ENCODE results near the gene TNFAIP2.

The TNFAIP2 gene

DNA sequence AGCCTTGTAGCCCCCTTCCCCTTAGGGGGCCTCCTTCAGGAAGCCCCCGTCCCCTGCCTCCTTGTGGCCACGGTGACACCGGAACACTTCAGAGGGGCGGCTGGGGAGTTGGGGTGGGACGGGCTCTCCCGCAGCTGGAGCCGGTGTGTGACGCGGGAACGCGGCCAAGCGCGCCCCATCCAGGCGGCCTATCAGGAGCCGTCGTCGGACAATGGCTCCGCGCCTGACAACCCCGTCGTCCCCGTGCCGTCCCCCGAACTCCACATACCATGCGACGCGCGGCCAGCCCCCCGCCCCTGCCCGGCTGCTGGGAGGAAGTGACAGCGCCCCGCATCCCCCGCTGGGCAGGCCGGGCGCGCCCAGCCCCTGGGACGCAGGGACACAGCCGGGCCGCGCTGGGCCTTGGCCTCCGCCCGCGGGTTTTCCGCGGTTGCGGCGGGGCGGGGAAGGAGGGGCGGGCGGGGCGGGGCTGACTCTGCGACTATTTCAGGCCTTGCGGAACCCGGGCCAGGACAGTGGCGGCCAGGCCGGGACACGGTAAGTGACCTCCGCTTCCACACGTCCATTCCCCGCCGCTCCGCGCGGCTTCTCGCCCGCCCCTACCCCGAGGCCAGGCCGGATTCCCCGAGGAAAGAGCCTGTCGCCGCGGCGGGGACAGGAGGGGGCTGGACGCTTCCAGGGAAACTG, at the start of gene TNFAIP2:
TSS of gene TNFAIP2 (plus strand) at position 515 of the 687 bp plus-strand sequence. CDS start 2,997 bp downstream, outside the sequence.
- DNase-seq: no peak

- DNase-seq: no peak
Measured at GRCh38 chr14:103073876-103074728, 49.2 kb upstream of the TNFAIP2 start.

DNA sequence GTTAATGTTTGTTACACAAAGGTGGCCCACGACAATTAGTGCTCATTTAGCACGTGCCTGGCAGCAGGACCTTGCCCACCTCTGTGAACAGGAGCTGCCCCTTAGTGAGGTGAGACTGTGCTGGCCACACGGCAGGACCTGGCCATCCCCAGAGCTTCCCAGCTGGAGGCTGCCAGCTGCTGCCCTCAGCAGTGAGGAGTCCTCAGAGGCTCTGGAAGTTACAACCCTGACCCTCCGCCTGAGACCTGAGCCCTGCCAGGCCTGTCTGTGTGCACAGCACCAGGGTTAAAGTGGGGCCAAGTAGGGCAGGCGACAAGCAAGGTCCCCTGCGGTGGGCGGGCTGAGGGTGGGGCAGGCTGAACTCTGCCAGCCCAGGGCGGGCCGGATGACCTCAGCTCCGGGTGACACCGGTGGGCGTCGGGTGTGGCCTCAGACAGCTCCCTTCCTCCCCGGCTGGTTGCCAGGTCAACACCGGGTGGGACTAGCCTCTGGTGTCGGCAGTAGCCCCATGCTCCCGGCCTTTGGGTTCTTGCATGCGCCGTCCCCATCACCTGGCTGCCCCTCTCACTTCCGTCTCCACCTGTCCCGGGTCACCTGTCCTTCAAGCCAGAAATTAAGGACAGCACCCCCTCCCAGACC, 48.4 kb upstream of the TNFAIP2 start:
- DNase-seq: no peak

DNA sequence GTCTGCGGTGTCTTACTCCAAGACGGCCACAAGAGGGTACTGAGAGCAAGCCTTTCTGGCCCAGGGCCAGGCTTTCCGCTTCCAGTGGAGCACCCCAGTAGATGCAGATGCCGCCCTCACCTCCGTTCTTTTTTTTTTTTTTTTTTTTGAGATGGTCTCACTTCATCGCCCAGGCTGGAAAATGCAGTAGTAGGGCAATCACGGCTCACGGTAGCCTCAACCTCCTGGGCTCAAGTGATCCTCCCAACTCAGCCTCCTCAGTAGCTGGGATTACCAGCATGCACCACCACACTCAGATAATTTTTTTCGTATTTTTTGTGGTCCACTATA, 44.9 kb upstream of the TNFAIP2 start:
- peak; percentile 58 for DNase-seq

DNA sequence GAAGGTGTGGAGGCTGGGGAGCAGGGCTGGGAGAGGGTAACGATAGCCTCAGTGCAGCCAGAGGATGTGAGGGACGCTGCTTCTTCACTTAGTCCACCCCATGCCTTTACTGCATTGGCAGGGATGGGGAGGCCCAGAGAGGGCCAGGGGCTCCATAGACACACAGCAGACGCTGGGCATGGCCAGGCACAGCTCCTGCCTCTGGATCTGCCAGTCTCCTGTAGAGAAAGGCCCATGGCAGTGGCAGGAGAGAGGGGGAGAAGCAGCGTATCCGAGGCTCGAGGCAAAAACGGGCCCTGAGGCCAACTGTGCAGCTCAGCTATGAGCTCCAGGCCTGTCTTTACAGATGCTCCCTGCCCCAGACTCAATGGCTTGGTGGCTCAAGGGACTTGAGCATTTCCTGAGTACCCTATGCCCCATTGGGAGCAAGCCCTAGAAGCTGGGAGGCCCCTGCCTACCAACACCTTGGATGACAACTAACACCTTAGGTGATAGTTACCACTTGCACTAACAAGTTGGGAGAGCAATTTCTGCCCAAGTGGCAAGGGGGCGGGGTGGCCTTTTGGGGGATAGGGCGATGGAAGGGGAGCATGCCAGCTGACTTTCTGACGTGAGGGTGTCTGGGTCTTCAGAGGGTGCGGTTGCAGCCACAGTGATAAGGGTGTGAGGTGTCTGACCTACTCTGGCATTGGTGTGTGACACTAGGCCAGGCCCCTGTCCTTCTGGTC, 44.2 kb upstream of the TNFAIP2 start:
- DNase-seq: no peak

GRCh38 chr14:103081951-103082350, 41.3 kb upstream of the TNFAIP2 start:
- DNase-seq: no peak

GRCh38 chr14:103084021-103084919, 39.0 kb upstream of the TNFAIP2 start, which contains the start of gene LBHD2:
Gene LBHD2 (plus strand): TSS chr14:103084210. CDS start chr14:103086013, 1,803 bp downstream.
- no peak for DNase-seq

DNA sequence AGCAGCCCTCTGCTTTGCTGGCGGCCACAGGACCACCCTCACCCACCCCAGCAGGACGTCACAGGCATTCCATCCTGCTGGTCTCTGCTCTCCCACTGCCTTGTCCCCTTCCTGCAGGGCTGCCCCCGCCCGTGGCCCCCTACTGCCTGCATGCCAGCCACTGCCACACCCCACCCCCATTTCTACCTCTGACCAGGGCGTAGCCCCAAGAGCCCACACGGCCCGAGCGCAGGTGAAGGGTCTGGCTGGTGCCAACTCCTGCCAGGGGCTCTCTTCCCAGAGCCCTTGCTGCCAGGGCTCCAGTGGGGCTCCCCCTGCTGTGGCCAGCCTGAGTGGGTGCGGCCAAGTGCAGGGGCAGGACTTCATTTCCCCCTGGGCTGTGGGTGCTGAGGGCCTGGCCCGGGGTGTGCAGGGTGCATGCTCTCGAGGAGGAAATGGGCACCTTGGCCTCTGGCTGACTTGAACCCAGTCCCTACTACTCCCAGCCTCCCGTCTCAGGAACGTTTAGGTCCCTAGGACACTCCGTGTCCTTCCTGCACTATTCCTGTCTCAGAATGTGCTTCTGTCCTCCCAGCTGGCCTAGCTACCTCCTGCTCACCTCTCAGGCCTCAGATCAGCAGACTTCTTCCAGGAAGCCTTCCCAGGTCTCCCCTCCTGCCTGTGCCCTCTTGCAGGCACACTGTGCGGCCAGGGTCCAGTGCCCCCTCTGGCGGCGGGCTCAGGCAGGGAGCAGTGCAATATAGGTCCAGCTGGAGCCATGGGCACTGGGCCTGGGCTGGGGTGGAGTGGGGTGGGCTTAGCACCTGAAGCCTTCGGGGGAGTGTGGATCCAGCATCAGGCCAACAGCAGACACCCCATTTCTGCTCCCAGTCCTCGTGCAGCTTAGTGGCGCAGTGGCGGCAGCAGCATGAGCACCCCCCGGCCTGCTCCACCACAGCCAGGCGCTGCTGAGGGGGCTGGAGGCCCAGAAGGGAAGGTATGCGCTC, 37.9 kb upstream of the TNFAIP2 start:
- no peak for DNase-seq

GRCh38 chr14:103086771-103087342, 36.4 kb upstream of the TNFAIP2 start:
- DNase-seq: no peak

DNA sequence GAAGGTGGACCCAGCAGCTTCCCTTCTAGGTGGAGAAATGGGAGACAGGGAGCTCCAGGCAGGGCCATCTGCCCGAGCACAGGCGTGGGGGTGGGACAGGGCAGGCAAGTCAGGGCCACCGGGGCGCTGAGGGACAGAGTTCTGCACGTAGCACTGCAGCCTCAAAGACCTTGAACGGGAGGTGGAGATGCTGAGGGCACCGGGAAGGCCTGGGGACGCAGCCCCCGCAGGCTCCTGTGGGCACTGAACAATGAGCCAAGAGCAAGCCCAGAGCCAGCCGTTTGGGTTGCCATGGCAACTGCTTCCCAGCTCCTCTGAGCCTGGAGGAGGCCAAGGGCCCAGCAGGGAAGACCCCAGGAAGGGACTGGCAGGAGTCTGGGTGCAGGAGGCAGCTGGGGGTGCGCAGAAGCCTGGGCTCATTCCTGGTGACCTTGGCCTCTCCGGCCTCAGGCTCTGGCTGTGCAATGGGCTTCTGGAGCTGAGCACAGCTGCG, 35.9 kb upstream of the TNFAIP2 start:
- no peak for DNase-seq

DNA sequence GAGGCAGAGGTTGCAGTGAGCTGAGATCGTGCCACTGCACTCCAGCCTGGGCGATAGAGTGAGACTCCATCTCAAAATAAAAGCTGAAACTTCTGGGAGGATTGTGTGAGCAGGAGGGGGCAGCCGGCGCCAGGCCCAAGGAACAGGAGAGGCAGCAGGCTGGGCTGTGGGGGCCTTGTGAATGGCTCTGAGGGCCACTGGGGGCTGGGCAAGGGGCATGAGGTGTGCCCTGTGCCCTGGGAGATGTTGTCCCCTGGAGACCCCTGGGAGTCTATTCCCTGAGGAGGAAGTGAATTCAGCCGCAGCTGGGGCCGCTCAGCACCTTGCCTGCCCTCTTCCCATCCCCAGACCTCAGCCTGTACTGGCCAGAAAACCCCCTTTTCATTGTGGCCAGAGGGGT, 34.3 kb upstream of the TNFAIP2 start:
- no peak for DNase-seq

DNA sequence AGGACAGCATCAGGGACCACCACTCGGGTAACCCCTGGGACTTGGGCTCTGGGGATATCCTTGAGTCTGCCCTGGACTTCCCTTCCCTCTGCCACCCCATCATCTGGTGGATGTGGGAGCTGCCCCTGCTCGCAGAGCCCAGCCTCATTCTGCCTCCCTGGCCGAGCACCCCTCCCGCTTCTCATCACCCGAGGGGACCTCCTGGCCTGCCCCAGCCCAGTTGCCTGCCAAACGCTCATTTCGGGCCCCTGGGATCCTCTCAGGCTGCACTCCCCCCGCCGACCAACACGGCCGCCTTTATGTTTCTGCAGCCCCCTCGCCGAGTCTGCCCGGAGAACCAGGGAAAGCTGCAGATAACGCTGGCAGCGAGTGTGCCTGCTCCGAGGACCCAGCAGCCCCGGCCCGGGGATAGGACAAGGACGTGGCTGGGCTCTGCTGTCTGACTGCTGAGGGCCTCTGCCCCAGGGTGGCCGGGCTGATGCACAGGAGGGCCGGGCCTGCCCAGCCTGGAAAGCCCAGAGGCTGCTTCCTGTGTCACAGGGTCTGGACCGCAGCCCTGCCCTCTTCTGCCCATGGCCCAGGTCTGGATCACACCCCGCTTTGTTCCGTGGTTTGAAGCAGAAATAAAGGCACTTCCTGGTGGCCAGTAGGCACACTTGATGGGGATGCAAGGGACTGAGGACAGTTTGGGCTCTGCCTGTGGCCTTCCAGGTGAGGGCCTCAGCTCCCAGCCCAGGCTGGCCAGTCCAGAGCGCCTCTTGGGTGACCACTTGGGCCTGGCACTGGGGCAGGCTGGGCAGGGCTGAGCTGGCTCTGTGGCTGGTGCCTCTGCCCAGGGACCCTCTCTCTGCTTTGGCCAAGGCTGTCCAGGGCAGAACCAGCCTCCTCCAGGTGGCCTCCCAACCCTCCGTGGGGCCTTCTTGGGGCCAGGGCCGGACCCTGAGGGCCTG, 33.6 kb upstream of the TNFAIP2 start:
- DNase-seq: no peak

DNA sequence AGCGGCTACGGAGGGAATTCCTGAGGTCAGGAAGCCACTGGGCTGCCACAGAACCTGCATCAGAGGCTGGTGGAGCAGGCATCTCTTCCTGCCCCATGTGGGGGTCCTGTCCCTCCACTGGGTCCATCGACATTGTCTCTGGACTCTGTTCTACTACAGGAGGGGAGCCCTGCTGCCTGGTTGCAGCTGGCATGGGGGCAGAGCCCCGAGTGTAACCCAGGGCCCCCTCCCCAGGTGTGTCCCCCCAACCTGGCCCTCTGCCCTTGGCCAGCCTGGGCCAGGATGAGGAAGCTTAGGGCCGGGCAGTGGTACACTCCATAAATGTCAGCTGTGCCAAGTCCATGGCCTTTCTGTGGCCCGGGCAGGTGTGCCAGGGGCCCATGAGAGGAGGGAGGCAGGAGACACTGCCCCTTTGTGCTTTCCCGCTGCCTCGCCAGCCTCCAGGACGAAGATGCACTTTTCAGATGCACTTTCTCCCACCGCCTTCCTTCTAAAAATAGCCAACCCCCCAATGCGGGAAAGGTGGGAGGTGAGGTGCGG, 32.7 kb upstream of the TNFAIP2 start:
- no peak for DNase-seq

DNA sequence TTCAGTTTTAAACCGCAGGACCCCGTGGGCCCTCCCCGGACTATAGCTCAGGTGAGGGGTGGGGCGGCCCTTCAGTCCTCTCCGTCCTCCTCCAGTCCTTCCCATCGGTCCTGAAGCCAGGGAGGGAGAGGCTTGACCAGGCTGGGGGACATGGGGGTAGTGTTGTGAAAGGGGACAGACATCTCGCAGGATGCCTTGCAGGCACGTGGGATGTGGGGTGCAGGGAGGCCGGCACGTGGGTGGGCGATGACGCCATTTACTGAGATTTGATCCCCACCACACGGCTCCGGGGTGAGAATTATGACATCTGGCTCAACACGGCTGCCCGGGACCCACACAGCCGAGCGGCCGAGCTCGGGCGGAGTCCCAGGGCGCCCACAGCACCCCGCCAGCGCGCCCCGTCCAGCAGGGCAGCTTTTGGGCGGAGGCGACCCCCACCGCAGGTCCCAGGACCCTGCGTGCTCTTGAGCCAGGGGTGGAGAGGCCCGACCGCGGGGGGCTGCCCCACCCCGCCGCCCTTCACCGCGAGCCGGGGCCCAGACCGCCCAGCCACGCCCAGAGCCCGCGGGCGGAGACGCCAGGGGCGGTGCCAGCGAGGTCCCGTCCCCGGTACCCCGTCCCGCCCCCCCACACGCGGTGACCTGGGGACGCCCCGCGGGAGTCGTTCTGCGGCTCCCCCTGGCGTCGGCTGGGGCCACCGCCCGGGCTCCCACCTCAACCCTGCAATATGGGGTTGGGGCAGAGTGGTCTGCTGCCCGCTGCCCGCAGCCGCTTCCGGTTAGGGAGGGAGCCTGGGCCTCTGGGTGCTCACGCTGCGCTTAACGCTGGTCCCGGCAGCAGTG, 32.0 kb upstream of the TNFAIP2 start:
- DNase-seq: peak; percentile 69

GRCh38 chr14:103091883-103092222, 31.4 kb upstream of the TNFAIP2 start:
- DNase-seq: no peak

GRCh38 chr14:103093856-103094405, 29.3 kb upstream of the TNFAIP2 start:
- DNase-seq: no peak

- DNase-seq: no peak
Measured at GRCh38 chr14:103094406-103095209, 28.7 kb upstream of the TNFAIP2 start, which contains the start of gene EXOC3L4. Gene EXOC3L4 (plus strand): TSS chr14:103094725. CDS start chr14:103100220, 5,495 bp downstream.
